Neuronal stem cell (in vitro differentiated cells): ENCODE data around the gene SETD2.
A peak's percentile ranks its signal among the peaks of the same experiment; 100 is the strongest.

Source experiments
- DNase-seq: peaks from one replicate; pipeline ENCODE4 v3.0.0-alpha.2; 2013; ENCODE audit warnings: low spot score
- H2AFZ ChIP-seq: one replicate; pipeline ENCODE4 v1.6.1; 2013; ENCODE audit warnings: mild to moderate bottlenecking, low read length, inconsistent platforms
- H2AK5ac ChIP-seq: 2 replicates; pipeline ENCODE4 v1.6.1; 2013; ENCODE audit warnings: low read depth, mild to moderate bottlenecking, inconsistent platforms, low read length, moderate library complexity, mixed read lengths
- H2BK120ac ChIP-seq: 2 replicates; pipeline ENCODE4 v1.6.1; 2013; ENCODE audit warnings: low read depth, mild to moderate bottlenecking, inconsistent platforms, low read length, moderate library complexity, mixed read lengths
- H2BK12ac ChIP-seq: one replicate; pipeline ENCODE4 v1.6.1; 2013; ENCODE audit warnings: low read length, inconsistent platforms
- H2BK15ac ChIP-seq: 2 replicates; pipeline ENCODE4 v1.6.1; 2013; ENCODE audit warnings: mild to moderate bottlenecking, low read length, inconsistent platforms, mixed read lengths
- H2BK5ac ChIP-seq: one replicate; pipeline ENCODE4 v1.6.1; 2013; ENCODE audit warnings: inconsistent platforms, mild to moderate bottlenecking, low read length, moderate library complexity
- H3K14ac ChIP-seq: one replicate; pipeline ENCODE4 v1.6.1; 2013; ENCODE audit warnings: low read length, inconsistent platforms
- H3K18ac ChIP-seq: 2 replicates; pipeline ENCODE4 v1.6.1; 2013; ENCODE audit warnings: low read length, inconsistent platforms
- H3K23ac ChIP-seq: 2 replicates; pipeline ENCODE4 v1.6.1; 2013; ENCODE audit warnings: low read depth, mild to moderate bottlenecking, mixed read lengths, low read length, inconsistent platforms; ENCODE audit not compliant: poor library complexity
- H3K27ac ChIP-seq: replicated peaks from 3 replicates; pipeline ENCODE4 v1.5.1; 2013; ENCODE audit warnings: low read length, inconsistent platforms
- H3K27me3 ChIP-seq, 3 experiments: 2 replicates each; pipeline ENCODE4 v1.6.1; 2013; ENCODE audit warnings: low read length in 3 of 3, mild to moderate bottlenecking in 2 of 3, inconsistent platforms in 1 of 3, low read depth in 1 of 3, mixed read lengths in 1 of 3, moderate library complexity in 1 of 3; ENCODE audit not compliant: control insufficient read depth in 3 of 3, insufficient read depth in 3 of 3
- H3K36me3 ChIP-seq, 2 donors: replicated peaks in 1 of 2; 2 replicates each; pipeline ENCODE4 v1.6.1; 2013; ENCODE audit warnings: low read length in 2 of 2; ENCODE audit not compliant: control insufficient read depth in 2 of 2, insufficient read depth in 2 of 2
- H3K4ac ChIP-seq: 2 replicates; pipeline ENCODE4 v1.6.1; 2013; ENCODE audit warnings: inconsistent platforms, mild to moderate bottlenecking, low read length, moderate library complexity
- H3K4me1 ChIP-seq, 2 donors: 1 replicate in 1 of 2; 2 replicates in 1 of 2; pipeline ENCODE4 v1.6.1; 2013; ENCODE audit warnings: low read length in 2 of 2, low read depth in 1 of 2; ENCODE audit not compliant: control insufficient read depth in 2 of 2, insufficient read depth in 1 of 2
- H3K4me2 ChIP-seq: one replicate; pipeline ENCODE4 v1.6.1; 2013; ENCODE audit warnings: mild to moderate bottlenecking, low read length, inconsistent platforms; ENCODE audit not compliant: insufficient read depth, poor library complexity, severe bottlenecking
- H3K4me3 ChIP-seq, 2 donors: 2 replicates each; pipeline ENCODE4 v1.5.1; 2013; ENCODE audit warnings: low read length in 2 of 2, mild to moderate bottlenecking in 2 of 2, inconsistent platforms in 1 of 2, moderate library complexity in 1 of 2
- H3K79me1 ChIP-seq: one replicate; pipeline ENCODE4 v1.6.1; 2013; ENCODE audit warnings: low read depth, mild to moderate bottlenecking, inconsistent platforms, low read length, moderate library complexity
- H3K9ac ChIP-seq: one replicate; pipeline ENCODE4 v1.6.1; 2013; ENCODE audit warnings: mild to moderate bottlenecking, low read depth, low read length, inconsistent platforms; ENCODE audit not compliant: poor library complexity
- H3K9me3 ChIP-seq, 2 donors: replicated peaks in 1 of 2; 2 replicates each; pipeline versions ENCODE3 to v1.6.1; 2013; ENCODE audit warnings: low read length in 2 of 2, mild to moderate bottlenecking in 2 of 2, inconsistent platforms in 1 of 2, low read depth in 1 of 2, mixed read lengths in 1 of 2, moderate library complexity in 1 of 2; ENCODE audit not compliant: control insufficient read depth in 2 of 2, insufficient read depth in 1 of 2
- H4K8ac ChIP-seq: one replicate; pipeline ENCODE4 v1.6.1; 2013; ENCODE audit warnings: low read depth, mild to moderate bottlenecking, inconsistent platforms, low read length, moderate library complexity
- H4K91ac ChIP-seq: one replicate; pipeline ENCODE4 v1.6.1; 2013; ENCODE audit warnings: low read length, low read depth, mild to moderate bottlenecking, inconsistent platforms; ENCODE audit not compliant: poor library complexity
- WGBS, 2 donors: extraction: QIAGEN DNeasy Blood & Tissue Kit; methylation state at CpG; one replicate each; pipeline ENCODE4 v1.1.7; 2013; ENCODE audit warnings: missing lambda C conversion rate in 2 of 2, mixed read lengths in 1 of 2; ENCODE audit not compliant: insufficient read length in 2 of 2, insufficient replicate concordance in 1 of 2; ENCODE audit errors: extremely low coverage in 2 of 2; 5-methylcytosine and 5-hydroxymethylcytosine counted together

The SETD2 gene

DNA sequence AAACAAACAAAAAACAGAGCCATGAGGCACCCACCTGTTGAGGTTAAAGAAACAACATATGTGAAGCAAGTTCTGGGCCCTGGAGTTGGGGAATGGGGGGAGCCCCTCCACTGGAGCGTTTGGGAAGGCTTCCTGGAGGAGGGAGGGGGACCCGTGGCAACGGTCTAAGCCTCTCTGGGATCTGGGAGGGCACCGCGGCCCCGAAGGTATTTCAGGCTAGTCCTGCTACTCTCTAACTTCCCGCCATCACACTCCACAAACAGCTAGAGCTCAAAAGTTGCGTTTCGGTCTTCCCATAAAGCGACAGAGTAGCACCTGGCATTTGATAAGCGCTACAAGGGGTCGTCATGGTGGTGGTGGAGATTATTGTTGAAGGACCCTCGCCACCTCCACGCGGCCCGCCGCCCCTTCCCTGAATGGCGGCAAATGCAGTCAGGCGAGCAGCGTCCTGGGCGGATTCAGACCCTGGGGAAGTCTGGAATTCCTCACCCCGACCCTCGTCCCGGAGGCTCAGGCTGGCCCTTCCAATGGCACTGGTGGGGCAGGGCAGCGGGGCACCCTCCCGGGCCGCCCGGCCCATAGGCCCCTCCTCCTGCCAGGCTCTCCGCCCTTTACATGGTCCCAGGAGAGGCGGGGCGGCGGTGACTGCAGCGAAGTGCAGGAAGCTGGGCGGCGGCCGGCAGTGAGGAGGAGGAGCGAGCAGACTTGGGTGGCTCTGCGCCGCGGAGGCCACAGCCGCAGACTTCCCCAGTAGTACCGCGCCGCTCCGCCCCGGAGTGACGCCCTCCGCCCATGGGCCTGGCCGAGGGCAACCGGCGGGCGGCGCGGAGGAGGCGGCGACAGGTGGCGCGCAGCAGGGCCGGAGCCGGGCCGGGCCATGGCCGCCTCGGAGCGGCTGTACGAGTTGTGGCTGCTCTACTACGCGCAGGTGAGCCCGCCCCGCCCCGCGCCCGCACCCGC lies 184.6 kb downstream of the SETD2 start, which contains the start of gene NBEAL2:
Gene NBEAL2 (plus strand): TSS at position 682 of the 960 bp plus-strand sequence. CDS start 196 bp downstream, at position 878.
- peak within 1 kb of the TSS; percentile 75 for H2BK12ac ChIP-seq
- peaks cover 7 to 11% of the 10 kb centered on the region in 2 donors for H3K4me1 ChIP-seq
- peak within 1 kb of the TSS; percentile 97 for H3K18ac ChIP-seq
- peak within 1 kb of the TSS; percentile 72 for H2BK5ac ChIP-seq
- peak within 1 kb of the TSS; percentile 44 for H2BK120ac ChIP-seq
- H3K9ac ChIP-seq = peak within 1 kb of the TSS; percentile 91
- H2AFZ ChIP-seq = peak within 1 kb of the TSS; percentile 91
- peak within 1 kb of the TSS; percentile 90 for H4K91ac ChIP-seq
- peak within 1 kb of the TSS; percentile 90 for H4K8ac ChIP-seq
- H3K23ac ChIP-seq = peak within 1 kb of the TSS; percentile 97
- peak within 1 kb of the TSS; percentile 52 to 94 for H3K4me3 ChIP-seq
- peak within 1 kb of the TSS; percentile 95 for H3K4me2 ChIP-seq
- H3K4ac ChIP-seq = peak within 1 kb of the TSS; percentile 87
- peaks cover 0 to 6% (median 4%) of the 10 kb centered on the region in 3 experiments for H3K27me3 ChIP-seq
- no CpG with 5 or more reads among the region's 73 CpGs for WGBS, 2 donors
- H2AK5ac ChIP-seq = peak within 1 kb of the TSS; percentile 85
- peak; percentile 84 for DNase-seq
- no peaks in the 10 kb centered on the region for H3K9me3 ChIP-seq
- H3K27ac ChIP-seq = peak within 1 kb of the TSS; percentile 49
- H2BK15ac ChIP-seq = peak within 1 kb of the TSS; percentile 90
- peaks cover 0 to 7% of the 10 kb centered on the region in 2 donors for H3K36me3 ChIP-seq
- H3K79me1 ChIP-seq = peaks cover 9% of the 10 kb centered on the region
- H3K14ac ChIP-seq = peak within 1 kb of the TSS; percentile 78

DNA sequence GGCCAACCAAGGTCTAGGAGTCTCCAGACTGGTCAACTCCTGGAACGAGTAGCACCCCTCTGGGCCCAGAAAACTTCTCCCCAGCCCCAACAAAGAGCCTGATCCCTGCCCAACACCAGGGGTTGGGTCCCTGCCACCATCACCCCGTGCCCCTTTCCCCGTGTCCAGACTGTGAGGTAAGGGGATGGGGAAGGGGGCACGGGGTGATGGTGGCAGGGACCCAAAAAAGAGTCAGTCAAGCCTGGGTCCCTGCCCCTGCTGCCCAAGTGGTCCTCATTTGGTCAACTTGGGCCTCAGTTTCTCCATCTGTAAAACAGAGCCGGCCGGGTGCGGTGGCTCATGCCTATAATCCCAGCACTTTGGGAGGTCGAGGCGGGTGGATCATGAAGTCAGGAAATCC lies 185.5 kb downstream of the SETD2 start:
- DNase-seq = no peak
- Histone ChIP-seq H2AK5ac (peak overlapping the region; percentile 10), H3K9me3 (no peaks in the 10 kb centered on the region), H3K23ac (no peak overlapping the region), H2BK120ac (no peak overlapping the region), H3K4ac (no peak overlapping the region), H3K79me1 (peaks cover 10% of the 10 kb centered on the region), H4K91ac (no peak overlapping the region), H3K27ac (no peak overlapping the region), H3K9ac (no peak overlapping the region), H4K8ac (no peak overlapping the region), H2BK5ac (no peak overlapping the region), H3K36me3 (peaks cover 0 to 14% of the 10 kb centered on the region in 2 donors), H2AFZ (no peak overlapping the region), H3K18ac (peak overlapping the region; percentile 24), H3K27me3 (peaks cover 0 to 6% (median 4%) of the 10 kb centered on the region in 3 experiments), H2BK12ac (no peak overlapping the region), H3K4me3 (no peak overlapping the region), H3K4me2 (no peak overlapping the region), H3K14ac (no peak overlapping the region), H2BK15ac (peak overlapping the region; percentile 88), H3K4me1 (peaks cover 7 to 11% of the 10 kb centered on the region in 2 donors)
- no CpG with 5 or more reads among the region's 9 CpGs for WGBS, 2 donors

DNA sequence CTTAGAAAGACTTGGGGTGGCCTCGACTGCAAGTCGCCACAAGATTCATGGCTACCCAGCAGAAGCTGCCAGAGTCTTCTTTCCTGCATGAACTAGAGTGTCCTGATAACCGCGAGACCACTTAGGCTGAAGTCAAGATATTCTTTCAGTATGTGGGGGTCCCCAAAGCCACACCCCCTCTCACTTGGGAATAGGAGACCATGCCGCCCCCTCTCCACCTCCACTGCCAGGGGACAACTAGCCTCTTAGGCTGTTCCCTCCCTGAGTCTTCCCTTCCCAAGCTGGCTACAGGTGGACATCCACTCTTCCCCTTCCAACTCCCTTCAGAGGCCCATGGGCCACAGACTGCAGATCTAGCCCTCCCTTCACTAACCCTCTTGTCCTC lies 186.1 kb downstream of the SETD2 start:
- Histone ChIP-seq H3K4ac (no peak overlapping the region), H2AFZ (no peak overlapping the region), H3K4me3 (no peak overlapping the region), H3K18ac (no peak overlapping the region), H3K27ac (no peak overlapping the region), H3K9ac (no peak overlapping the region), H3K36me3 (peaks cover 0 to 14% of the 10 kb centered on the region in 2 donors), H2BK15ac (peak overlapping the region; percentile 1), H3K27me3 (peaks cover 0 to 6% (median 4%) of the 10 kb centered on the region in 3 experiments), H4K8ac (no peak overlapping the region), H2AK5ac (peak overlapping the region; percentile 49), H3K4me1 (peaks cover 7 to 11% of the 10 kb centered on the region in 2 donors), H4K91ac (no peak overlapping the region), H3K79me1 (peaks cover 10% of the 10 kb centered on the region), H3K9me3 (no peaks in the 10 kb centered on the region), H2BK5ac (no peak overlapping the region), H3K23ac (no peak overlapping the region), H3K4me2 (no peak overlapping the region), H2BK120ac (no peak overlapping the region), H2BK12ac (no peak overlapping the region), H3K14ac (no peak overlapping the region)
- DNase-seq = no peak
- WGBS, 2 donors = no CpG with 5 or more reads among the region's 5 CpGs
